HG02571 (cell line): ENCODE data around the gene MEF2D.

Experiments
- ATAC-seq: cut with Tn5 transposase; IDR thresholded peaks from one replicate; pipeline ENCODE4 v1.9.1; 2021; ENCODE audit warnings: mild to moderate bottlenecking, moderate library complexity; ENCODE audit not compliant: unreplicated experiment

MEF2D gene

GRCh38 chr1:156489166-156489934, 11.2 kb downstream of the MEF2D start:
- ATAC-seq, result peak; percentile 8

GRCh38 chr1:156488566-156489165, 11.9 kb downstream of the MEF2D start:
- peak; percentile 58 for ATAC-seq

GRCh38 chr1:156487862-156488261, 12.7 kb downstream of the MEF2D start:
- no peak for ATAC-seq

GRCh38 chr1:156486421-156487344, 13.9 kb downstream of the MEF2D start:
- ATAC-seq, result no peak

GRCh38 chr1:156485984-156486383, 14.6 kb downstream of the MEF2D start:
- no peak for ATAC-seq

- no peak for ATAC-seq
Measured at GRCh38 chr1:156484480-156485058, 16.0 kb downstream of the MEF2D start.

- no peak for ATAC-seq
Measured at GRCh38 chr1:156483397-156483796, 17.2 kb downstream of the MEF2D start.

- ATAC-seq, result no peak
Measured at GRCh38 chr1:156482276-156482675, 18.3 kb downstream of the MEF2D start.

- ATAC-seq, result no peak
Measured at GRCh38 chr1:156481527-156481926, 19.0 kb downstream of the MEF2D start.

- peak; percentile 34 for ATAC-seq
Measured at GRCh38 chr1:156480411-156481192, 20.0 kb downstream of the MEF2D start.

- no peak for ATAC-seq
Measured at GRCh38 chr1:156480016-156480370, 20.6 kb downstream of the MEF2D start.

- ATAC-seq, result no peak
Measured at GRCh38 chr1:156479093-156480015, 21.2 kb downstream of the MEF2D start.

GRCh38 chr1:156478250-156478627, 22.3 kb downstream of the MEF2D start:
- ATAC-seq, result no peak

GRCh38 chr1:156477526-156478249, 22.9 kb downstream of the MEF2D start:
- ATAC-seq, result no peak

- ATAC-seq, result no peak
Measured at GRCh38 chr1:156476501-156477298, 23.9 kb downstream of the MEF2D start.

- ATAC-seq, result no peak
Measured at GRCh38 chr1:156475568-156476500, 24.7 kb downstream of the MEF2D start.

GRCh38 chr1:156474966-156475365, 25.6 kb downstream of the MEF2D start:
- no peak for ATAC-seq
